ENCODE results near the gene DUSP22.

DUSP22 gene

GRCh38 chr6:296151-297122 is 4.2 kb downstream of the DUSP22 start:
- DNase-seq (ENCODE audit: low read depth in 2 of 2): no peak

DNA sequence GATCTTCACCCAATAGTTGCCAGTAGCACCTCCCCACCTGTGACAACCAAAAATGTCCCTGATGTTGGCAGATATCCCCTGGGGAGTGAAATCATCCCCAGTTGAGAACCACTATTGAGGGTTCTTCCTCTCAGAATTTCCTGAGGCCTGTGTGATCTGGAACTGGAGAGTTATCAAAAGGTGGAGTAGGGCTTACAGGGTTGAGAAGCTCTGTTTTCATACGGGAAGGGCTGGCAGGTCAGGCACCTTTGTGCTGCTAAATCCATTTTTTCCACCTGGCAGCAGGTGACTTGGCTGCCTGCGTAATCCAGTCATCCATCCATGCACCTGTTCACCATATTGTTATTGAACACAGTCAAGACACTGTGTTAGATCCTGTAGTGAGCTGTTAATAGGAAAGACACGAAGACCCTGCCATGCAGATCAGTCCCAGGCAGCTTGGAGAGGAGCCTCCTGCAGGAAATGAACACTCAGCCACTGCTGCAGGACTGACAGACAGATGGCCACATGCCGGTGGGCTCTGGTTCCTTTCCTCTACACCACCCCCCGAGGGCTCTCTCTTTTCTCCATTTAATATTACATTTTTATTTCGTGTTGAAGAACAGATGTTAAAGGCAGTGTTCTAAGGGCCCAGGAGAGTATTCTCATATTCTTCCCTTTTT is 5.4 kb downstream of the DUSP22 start:
- DNase-seq (ENCODE audit: low read depth in 2 of 2): no peak

DNA sequence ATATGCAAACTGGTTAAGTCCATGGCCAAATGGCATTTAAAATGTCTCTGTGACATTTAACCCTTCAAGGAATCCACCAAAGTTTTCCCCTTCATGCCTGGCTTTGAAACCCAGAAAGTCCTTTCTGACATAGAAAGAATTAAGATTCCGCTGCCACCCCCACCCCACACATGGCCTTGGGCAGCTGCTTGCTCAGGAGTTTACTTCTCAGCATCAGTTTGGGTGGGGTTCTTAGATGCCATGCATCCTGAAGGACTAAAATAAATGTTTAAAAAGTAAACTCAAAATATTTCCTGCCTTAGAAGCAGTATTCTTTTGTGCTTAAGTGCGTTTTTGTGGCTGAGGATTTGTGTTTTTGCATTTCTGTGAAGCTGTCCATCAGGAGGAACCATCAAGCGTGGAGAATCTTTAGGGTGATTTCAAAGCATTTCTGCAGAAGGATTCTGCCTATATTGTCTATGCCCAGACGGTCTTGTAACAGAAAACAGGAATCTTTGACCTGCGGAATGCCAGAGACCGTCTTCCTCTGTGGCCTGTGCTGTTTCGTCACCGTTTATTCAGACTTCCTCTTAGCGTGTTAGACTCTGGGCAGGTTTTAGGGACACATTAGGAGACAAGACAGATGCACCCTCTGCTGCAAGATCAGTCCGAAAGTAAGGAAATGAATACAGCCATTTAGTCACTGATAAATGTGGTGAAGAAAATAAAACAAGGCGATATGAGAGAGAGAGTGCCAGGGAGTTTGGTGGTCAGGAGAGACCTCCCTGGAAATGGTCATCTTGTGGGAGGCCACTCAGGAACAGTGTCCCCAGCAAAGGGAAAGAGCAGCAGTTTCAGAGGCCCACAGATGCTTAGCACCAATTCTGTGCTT is 6.2 kb downstream of the DUSP22 start:
- no peak for DNase-seq (ENCODE audit: low read depth in 2 of 2)

- DNase-seq (ENCODE audit: low read depth in 2 of 2): no peak
Measured at GRCh38 chr6:299104-299980, 7.1 kb downstream of the DUSP22 start.

DNA sequence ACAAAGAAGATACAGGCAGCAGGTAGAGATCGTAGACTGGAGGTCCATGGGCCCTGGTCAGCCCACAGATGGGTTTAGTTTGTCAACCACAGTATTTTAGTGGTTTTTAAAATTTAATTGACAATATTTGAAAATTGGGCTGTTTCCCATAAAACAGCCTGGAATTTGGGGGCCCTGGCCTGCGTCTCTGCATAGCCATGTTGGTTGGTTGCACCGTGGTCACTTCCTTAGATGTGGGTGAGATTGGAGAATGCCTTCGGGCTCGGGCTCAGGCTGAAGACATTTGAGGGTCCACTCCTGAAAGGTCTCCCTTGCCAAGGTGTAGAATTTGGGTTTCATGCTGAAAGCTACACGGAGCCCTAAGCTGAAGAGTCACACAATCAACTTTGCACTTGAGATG is 7.7 kb downstream of the DUSP22 start:
- no peak for DNase-seq (ENCODE audit: low read depth in 2 of 2)

DNA sequence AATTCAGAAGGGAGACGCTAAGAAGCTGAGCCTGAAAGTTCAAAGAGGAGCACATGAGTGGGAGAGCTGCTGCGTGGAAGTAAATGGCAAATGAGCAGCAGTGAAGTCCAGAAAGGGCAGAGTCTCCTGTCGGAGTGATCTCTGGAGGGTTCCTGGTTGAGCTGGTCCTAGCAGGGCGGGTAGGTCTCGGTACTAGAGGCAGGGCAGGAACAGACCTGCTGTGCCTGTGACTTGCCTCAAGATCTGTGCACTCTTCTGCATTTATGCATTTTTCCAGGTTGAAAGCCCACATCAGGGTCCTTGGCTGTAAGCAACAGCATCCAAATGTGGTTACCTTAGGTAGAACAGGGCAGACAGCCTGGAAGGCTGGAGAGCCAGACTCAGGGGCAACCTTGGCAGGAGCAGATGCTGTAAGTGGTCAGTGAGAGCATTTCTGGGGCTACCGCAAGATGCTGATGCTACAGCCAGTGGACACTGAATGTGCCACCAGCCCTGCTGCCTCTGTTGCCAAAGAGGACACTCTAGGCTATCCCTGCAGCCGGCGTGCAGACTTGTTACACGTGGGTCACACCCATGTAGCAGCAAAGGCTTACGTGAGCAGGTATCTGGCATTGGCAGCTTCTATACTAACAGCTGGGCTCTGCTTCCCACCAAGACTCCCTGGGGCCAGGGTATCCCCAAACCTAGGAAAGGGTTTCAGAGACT is 8.4 kb downstream of the DUSP22 start:
- DNase-seq (ENCODE audit: low read depth in 2 of 2): no peak

GRCh38 chr6:301526-301925 is 9.2 kb downstream of the DUSP22 start:
- DNase-seq (ENCODE audit: low read depth in 2 of 2): no peak

DNA sequence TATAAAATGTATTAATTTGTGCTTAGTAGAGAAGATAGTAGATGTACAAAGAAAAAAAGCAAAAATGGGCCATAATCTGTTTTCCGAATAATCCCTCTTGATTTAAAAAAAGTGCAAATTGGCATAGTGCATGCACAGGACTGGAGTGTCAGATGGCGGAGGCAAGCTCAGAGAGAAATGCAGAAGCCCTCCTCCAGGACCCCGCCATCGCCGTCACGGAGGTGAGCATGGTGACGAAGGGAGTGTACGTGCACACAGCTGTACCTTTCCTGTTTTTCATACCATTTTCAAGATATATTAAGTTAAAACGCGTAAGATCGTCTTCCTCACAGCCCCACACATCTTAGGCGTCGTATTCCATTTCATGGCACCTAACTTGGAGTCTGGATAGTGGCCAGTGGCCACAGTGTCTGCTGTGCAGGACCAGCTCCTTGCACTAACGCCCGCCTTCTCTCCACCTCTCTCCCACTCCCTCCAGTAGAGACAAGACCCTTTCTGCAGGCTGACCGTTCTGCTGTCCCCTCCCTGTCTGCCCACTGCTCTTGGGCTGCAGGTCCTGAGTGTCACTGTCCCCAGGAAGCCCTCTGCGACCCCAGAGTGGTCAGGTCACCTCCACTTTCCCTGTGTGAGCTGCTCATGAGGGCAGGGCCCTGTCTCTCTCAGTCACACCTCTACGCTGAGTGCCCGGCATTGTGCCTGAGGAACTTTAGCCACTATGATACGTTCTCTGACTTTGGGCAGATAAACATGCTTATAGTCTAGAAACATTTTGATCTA is 9.8 kb downstream of the DUSP22 start:
- DNase-seq (ENCODE audit: low read depth in 2 of 2): no peak

DNA sequence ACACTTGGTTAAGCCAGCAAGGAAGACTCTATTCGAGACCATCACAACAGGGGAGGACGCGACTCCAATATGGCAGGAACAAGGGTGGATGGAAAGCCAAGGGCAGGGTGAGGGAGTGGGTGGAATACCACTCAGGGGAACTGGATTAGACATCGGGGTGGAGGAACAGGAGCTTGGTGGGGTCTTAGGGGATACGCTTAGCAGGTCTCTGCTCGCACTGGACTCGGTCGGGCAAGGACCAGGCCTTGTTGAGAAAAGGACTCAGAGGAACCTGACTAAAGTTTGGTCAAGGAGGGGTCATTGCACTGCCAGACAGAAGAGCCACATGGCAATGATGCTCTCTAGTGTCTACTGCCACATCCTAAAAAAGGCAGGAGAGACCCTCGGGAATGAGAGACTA is 10.5 kb downstream of the DUSP22 start:
- no peak for DNase-seq (ENCODE audit: low read depth in 2 of 2)

DNA sequence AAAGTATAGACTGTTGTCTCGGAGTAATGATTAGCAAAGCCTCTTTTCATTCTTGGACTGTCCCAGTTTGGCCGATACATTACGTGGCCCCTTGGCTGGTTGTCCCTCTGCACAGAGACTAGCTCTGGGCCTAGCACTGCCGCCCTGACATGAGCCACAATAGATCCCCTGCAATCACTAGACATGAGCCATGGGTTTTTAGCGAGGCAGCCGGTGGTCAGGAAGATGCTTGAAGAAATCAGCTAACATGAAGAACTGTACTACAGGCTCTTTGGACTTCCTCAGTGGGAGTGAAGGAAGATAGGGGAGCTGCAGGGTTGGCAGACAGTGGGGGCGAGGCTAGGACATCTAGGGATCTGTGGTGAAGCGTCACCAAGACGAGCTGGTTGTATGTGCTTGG is 11.0 kb downstream of the DUSP22 start:
- DNase-seq (ENCODE audit: low read depth in 2 of 2): no peak

DNA sequence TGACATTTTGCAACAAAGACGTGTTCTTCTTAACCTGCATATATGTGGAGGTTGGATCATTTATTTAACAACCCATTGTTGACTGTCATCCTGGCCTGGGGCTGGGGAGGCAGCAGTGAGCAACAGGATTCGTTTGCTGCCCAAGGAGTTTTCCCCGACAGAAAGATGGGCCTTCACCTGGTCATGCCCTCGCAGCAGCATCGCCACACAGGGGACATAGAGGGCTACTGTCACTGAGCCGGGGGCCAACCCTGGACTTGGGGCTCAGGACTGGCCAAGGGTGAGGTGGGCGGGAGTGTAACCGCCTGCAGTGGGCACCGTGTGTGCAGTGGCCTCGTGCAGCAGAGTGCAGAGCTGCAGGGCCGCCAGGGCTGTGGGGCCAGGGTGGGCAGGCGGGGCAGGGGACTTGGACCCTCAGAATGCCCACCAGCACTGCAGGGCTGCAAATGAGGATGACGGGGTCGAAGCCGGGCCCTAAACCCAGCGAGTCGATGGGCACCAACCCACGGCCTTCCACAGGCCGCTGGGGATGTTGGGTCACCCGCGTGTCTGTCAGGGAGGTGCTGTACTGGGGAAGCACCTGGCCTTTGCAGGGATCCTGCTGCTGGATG is 11.8 kb downstream of the DUSP22 start:
- DNase-seq (ENCODE audit: low read depth in 2 of 2): no peak

GRCh38 chr6:304833-305370 is 12.6 kb downstream of the DUSP22 start:
- no peak for DNase-seq (ENCODE audit: low read depth in 2 of 2)

- DNase-seq (ENCODE audit: low read depth in 2 of 2): no peak
Measured at GRCh38 chr6:305371-306206, 13.3 kb downstream of the DUSP22 start.

GRCh38 chr6:306641-307061 is 14.4 kb downstream of the DUSP22 start:
- DNase-seq (ENCODE audit: low read depth in 2 of 2): no peak

DNA sequence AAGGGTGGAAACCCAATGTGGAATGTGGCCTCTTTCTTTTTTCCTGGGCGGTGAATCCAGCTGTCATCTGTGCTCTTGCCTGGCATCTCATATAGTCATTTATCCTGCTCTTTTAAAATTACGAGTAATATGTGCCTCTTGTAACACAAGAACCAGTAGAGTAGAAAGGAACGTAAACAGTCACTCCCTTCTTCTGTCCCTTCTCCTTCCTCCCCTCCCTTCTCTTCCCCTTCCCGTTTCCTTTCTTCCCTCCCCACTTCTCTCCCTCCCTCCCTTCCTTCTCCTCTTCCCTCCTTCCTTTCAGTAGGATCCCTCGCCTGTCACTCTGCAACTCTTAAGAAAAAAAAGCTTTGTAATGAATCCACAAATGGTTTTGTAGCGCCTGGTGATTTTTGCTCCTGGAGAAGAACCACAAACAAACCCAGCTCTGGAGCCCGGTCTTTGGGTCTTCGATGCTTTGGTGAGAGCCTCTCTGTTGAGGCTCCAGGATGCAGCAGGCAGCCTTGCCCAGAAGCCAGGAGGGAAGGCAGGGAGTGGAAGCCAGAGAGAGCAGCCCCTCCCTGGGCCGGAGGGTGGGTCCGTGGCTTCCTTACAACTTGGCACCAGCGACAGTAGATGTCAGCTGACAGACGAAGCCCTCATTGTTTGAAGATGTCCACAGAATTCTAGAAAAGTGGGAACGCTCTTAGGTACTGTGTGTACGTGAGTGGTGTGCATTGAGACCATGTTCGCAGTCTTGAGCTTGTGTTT is 15.0 kb downstream of the DUSP22 start:
- no peak for DNase-seq (ENCODE audit: low read depth in 2 of 2)

DNA sequence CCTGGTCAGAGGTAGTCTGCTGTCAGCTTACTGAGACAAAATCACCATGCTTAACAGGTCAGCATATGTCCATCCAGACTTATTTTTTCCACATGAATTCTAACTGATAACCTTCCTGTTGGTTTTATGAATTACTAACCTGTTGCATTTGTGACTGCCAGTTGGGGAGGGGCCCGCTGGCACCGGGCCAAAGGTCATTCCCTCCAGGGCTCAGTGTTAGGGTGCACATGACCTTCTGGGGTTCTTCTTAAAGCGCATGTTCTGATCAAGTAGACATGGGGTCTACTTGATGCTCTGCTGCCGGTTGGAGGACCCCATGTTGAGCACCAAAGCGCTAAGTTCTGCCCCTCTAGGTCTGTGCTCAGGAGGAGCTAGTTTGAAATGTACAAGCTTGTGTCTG is 15.6 kb downstream of the DUSP22 start:
- DNase-seq (ENCODE audit: low read depth in 2 of 2): no peak

GRCh38 chr6:308307-308706 is 16.0 kb downstream of the DUSP22 start:
- DNase-seq (ENCODE audit: low read depth in 2 of 2): no peak
